ENCODE data around the gene CCL28.

- TF ChIP-seq, protein P1, sequence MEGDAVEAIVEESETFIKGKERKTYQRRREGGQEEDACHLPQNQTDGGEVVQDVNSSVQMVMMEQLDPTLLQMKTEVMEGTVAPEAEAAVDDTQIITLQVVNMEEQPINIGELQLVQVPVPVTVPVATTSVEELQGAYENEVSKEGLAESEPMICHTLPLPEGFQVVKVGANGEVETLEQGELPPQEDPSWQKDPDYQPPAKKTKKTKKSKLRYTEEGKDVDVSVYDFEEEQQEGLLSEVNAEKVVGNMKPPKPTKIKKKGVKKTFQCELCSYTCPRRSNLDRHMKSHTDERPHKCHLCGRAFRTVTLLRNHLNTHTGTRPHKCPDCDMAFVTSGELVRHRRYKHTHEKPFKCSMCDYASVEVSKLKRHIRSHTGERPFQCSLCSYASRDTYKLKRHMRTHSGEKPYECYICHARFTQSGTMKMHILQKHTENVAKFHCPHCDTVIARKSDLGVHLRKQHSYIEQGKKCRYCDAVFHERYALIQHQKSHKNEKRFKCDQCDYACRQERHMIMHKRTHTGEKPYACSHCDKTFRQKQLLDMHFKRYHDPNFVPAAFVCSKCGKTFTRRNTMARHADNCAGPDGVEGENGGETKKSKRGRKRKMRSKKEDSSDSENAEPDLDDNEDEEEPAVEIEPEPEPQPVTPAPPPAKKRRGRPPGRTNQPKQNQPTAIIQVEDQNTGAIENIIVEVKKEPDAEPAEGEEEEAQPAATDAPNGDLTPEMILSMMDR (IDR thresholded peaks at IDR 0.05; ENCODE audit: insufficient read depth, low read length, poor library complexity, severe bottlenecking), result no peak
- TF ChIP-seq EZH2phosphoT487 (conservative IDR thresholded peaks at IDR 0.05; ENCODE audit: low read length), result no peak
These were observed 54.3 kb downstream of the CCL28 start for GRCh38 chr5:43357878-43358281.
